WTC11 (cell line): ENCODE data around the gene ZNF792.

Experiments used
- AFF4 ChIP-seq: sonication (generic); formaldehyde crosslinking; IDR thresholded peaks from 2 replicates; pipeline ENCODE4 v1.8.1; 2023; ENCODE audit warnings: mild to moderate bottlenecking, missing genetic modification reagents, borderline replicate concordance
- CTCF ChIP-seq: fragments of 200-600 bp; IDR thresholded peaks from 2 replicates; pipeline ENCODE4 v1.8.0; 2022; ENCODE audit warnings: antibody characterized with exemption
- MLX ChIP-seq: sonication (generic); formaldehyde crosslinking; IDR thresholded peaks from 2 replicates; pipeline ENCODE4 v1.8.1; 2023; ENCODE audit warnings: mild to moderate bottlenecking, missing genetic modification reagents, moderate library complexity
- NR2C2 ChIP-seq: sonication (generic); formaldehyde crosslinking; IDR thresholded peaks from 2 replicates; pipeline ENCODE4 v1.8.0; 2022; ENCODE audit warnings: mild to moderate bottlenecking, missing genetic modification reagents
- ZNF232 ChIP-seq: sonication (generic); formaldehyde crosslinking; IDR thresholded peaks from 2 replicates; pipeline ENCODE4 v1.8.0; 2022; ENCODE audit warnings: mild to moderate bottlenecking, missing genetic modification reagents
- ZNF317 ChIP-seq: sonication (generic); formaldehyde crosslinking; IDR thresholded peaks from 2 replicates; pipeline ENCODE4 v1.8.1; 2023; ENCODE audit warnings: low read depth, mild to moderate bottlenecking, moderate library complexity, missing genetic modification reagents, borderline replicate concordance

GRCh38 chr19:34979819-34980640 lies 16.0 kb upstream of the ZNF792 start:
- TF ChIP-seq ZNF232 (CRISPR knock-in tag) (no peak), CTCF (no peak), NR2C2 (no peak), MLX (CRISPR knock-in tag) (no peak), ZNF317 (CRISPR knock-in tag) (no peak), AFF4 (CRISPR knock-in tag) (no peak)
